DND-41 (cell line): ENCODE results near the gene ARL5A.

Experiments used
- ATAC-seq: fragments of 200-7000 bp; cut with Tn5 transposase; 3 replicates; pipeline ENCODE4 v1.9.1; 2021; ENCODE audit warnings: low read depth; ENCODE audit not compliant: insufficient read depth
- DNase-seq: peaks from one replicate; pipeline ENCODE4 v3.0.0-alpha.2; 2020
- H2AFZ ChIP-seq: 2 replicates; pipeline ENCODE4 v1.6.0; 2012; ENCODE audit warnings: low read depth, low read length
- H3K27ac ChIP-seq: 2 replicates; pipeline ENCODE4 v1.5.1; 2012; ENCODE audit warnings: low read length, inconsistent platforms
- H3K27me3 ChIP-seq: fragments of 200-600 bp; sonication (generic); 2 replicates; pipeline ENCODE4 v1.6.0; 2012; ENCODE audit warnings: low read length, mild to moderate bottlenecking, inconsistent platforms; ENCODE audit not compliant: insufficient read depth, poor library complexity
- H3K36me3 ChIP-seq: 2 replicates; pipeline ENCODE4 v1.5.1; 2012; ENCODE audit warnings: low read length, inconsistent platforms; ENCODE audit not compliant: insufficient read depth
- H3K4me1 ChIP-seq: 2 replicates; pipeline ENCODE4 v1.5.1; 2012; ENCODE audit warnings: mild to moderate bottlenecking, low read length; ENCODE audit not compliant: insufficient read depth
- H3K4me2 ChIP-seq: 2 replicates; pipeline ENCODE4 v1.6.0; 2012; ENCODE audit warnings: mild to moderate bottlenecking, moderate library complexity, low read length, inconsistent platforms; ENCODE audit not compliant: insufficient read depth
- H3K4me3 ChIP-seq, 2 experiments: fragments of 200-600 bp in 1 of 2; shearing (Covaris generic) in 1 of 2; 2 replicates each; pipeline ENCODE4 v1.5.1; 2012 to 2016; ENCODE audit warnings: inconsistent platforms in 2 of 2, low read length in 2 of 2, mild to moderate bottlenecking in 2 of 2, low read depth in 1 of 2, moderate library complexity in 1 of 2
- H3K79me2 ChIP-seq: 2 replicates; pipeline ENCODE4 v1.6.0; 2012; ENCODE audit warnings: low read length, inconsistent platforms; ENCODE audit not compliant: insufficient read depth
- H3K9ac ChIP-seq: 2 replicates; pipeline ENCODE4 v1.6.0; 2012; ENCODE audit warnings: low read depth, mild to moderate bottlenecking, inconsistent platforms, low read length, moderate library complexity
- H3K9me3 ChIP-seq: 2 replicates; pipeline ENCODE4 v1.5.1; 2012; ENCODE audit warnings: low read length, moderate library complexity, mild to moderate bottlenecking, inconsistent platforms; ENCODE audit not compliant: insufficient read depth, severe bottlenecking
- H4K20me1 ChIP-seq: 2 replicates; pipeline ENCODE4 v1.6.0; 2012; ENCODE audit warnings: low read length; ENCODE audit not compliant: insufficient read depth
- CTCF ChIP-seq: IDR thresholded peaks from 2 replicates; pipeline ENCODE4 v1.5.1; 2012; ENCODE audit warnings: borderline replicate concordance, low read length, moderate library complexity, mild to moderate bottlenecking; ENCODE audit not compliant: poor library complexity, severe bottlenecking; ENCODE audit errors: extremely low read depth
- EZH2 ChIP-seq: IDR thresholded peaks from 3 replicates; pipeline ENCODE4 v1.6.1; 2012; ENCODE audit warnings: borderline replicate concordance, low read depth, mild to moderate bottlenecking, moderate library complexity, low read length, inconsistent platforms; ENCODE audit not compliant: severe bottlenecking

The ARL5A gene

GRCh38 chr2:151774506-151774905, 53.7 kb downstream of the ARL5A start:
- no peak for ATAC-seq
- Histone ChIP-seq H3K36me3 (no peaks in the 10 kb centered on the region), H3K4me2 (no peak overlapping the region), H3K27me3 (no peaks in the 10 kb centered on the region), H3K4me3 (no peak overlapping the region), H4K20me1 (no peaks in the 10 kb centered on the region), H3K9me3 (no peaks in the 10 kb centered on the region), H3K4me1 (no peaks in the 10 kb centered on the region), H3K9ac (no peak overlapping the region), H3K27ac (no peak overlapping the region), H3K79me2 (no peaks in the 10 kb centered on the region), H2AFZ (no peak overlapping the region)
- no peak for DNase-seq
- no peak for TF ChIP-seq CTCF
- TF ChIP-seq EZH2 = no peak

GRCh38 chr2:151771599-151772358, 56.4 kb downstream of the ARL5A start:
- Histone ChIP-seq H3K4me1 (no peaks in the 10 kb centered on the region), H3K9me3 (no peaks in the 10 kb centered on the region), H2AFZ (no peak overlapping the region), H3K27me3 (no peaks in the 10 kb centered on the region), H3K4me3 (no peak overlapping the region), H3K27ac (no peak overlapping the region), H3K79me2 (no peaks in the 10 kb centered on the region), H4K20me1 (no peaks in the 10 kb centered on the region), H3K9ac (no peak overlapping the region), H3K36me3 (no peaks in the 10 kb centered on the region), H3K4me2 (no peak overlapping the region)
- no peak for ATAC-seq
- DNase-seq = no peak
- TF ChIP-seq CTCF (no peak), EZH2 (no peak)

- no peaks in the 10 kb centered on the region for H3K27me3 ChIP-seq
- H4K20me1 ChIP-seq = no peaks in the 10 kb centered on the region
- H3K36me3 ChIP-seq = no peaks in the 10 kb centered on the region
- H3K79me2 ChIP-seq = no peaks in the 10 kb centered on the region
- no peak for DNase-seq
- H3K9me3 ChIP-seq = no peaks in the 10 kb centered on the region
- no peak overlapping the region for H3K4me3 ChIP-seq
- no peak for ATAC-seq
- no peak overlapping the region for H2AFZ ChIP-seq
- H3K27ac ChIP-seq = no peak overlapping the region
- H3K4me2 ChIP-seq = no peak overlapping the region
- H3K4me1 ChIP-seq = no peaks in the 10 kb centered on the region
- no peak overlapping the region for H3K9ac ChIP-seq
- TF ChIP-seq CTCF (no peak), EZH2 (no peak)
These were observed 57.2 kb downstream of the ARL5A start for GRCh38 chr2:151770995-151771394.

GRCh38 chr2:151769606-151770005, 58.6 kb downstream of the ARL5A start:
- Histone ChIP-seq H3K4me3 (no peak overlapping the region), H3K27ac (no peak overlapping the region), H3K27me3 (no peaks in the 10 kb centered on the region), H3K4me2 (no peak overlapping the region), H3K4me1 (no peaks in the 10 kb centered on the region), H2AFZ (no peak overlapping the region), H4K20me1 (no peaks in the 10 kb centered on the region), H3K36me3 (no peaks in the 10 kb centered on the region), H3K9ac (no peak overlapping the region), H3K79me2 (no peaks in the 10 kb centered on the region), H3K9me3 (no peaks in the 10 kb centered on the region)
- TF ChIP-seq CTCF (no peak), EZH2 (no peak)
- no peak for ATAC-seq
- no peak for DNase-seq
